ENCODE results near the gene HIP1R.

HIP1R gene

GRCh38 chr12:122847516-122847836 is 12.2 kb downstream of the HIP1R start:
- DNase-seq (ENCODE audit: low read depth): no peak

- DNase-seq (ENCODE audit: low read depth): no peak
These were observed 12.7 kb downstream of the HIP1R start for GRCh38 chr12:122847921-122848421.

- no peak for DNase-seq (ENCODE audit: low read depth)
These were observed 13.5 kb downstream of the HIP1R start for GRCh38 chr12:122848471-122849351.

- no peak for DNase-seq (ENCODE audit: low read depth)
These were observed 14.2 kb downstream of the HIP1R start for GRCh38 chr12:122849352-122850047.

DNA sequence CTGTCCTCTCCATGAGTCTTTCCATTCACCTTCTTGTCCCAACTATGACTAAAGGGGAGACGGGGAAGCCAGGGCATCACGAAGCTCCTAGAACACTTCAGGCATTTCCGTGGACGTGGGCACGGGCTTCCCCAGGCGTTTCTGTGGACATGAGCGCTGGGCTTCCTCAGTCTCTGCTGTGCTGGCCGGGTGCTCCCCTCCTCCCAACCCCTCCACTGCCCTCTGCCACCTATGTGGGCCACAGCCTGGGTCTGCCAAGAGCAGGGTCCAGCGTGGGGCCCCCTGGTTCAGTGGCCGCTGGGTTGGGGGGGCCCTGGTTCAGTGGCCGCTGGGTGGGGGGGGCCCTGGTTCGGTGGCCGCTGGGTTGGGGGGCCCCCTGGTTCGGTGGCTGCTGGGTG is 14.8 kb downstream of the HIP1R start:
- no peak for DNase-seq (ENCODE audit: low read depth)

- DNase-seq (ENCODE audit: low read depth): peak; percentile 30
These were observed 15.6 kb downstream of the HIP1R start for GRCh38 chr12:122850695-122851350.

GRCh38 chr12:122851820-122852219 is 16.6 kb downstream of the HIP1R start:
- DNase-seq (ENCODE audit: low read depth): peak; percentile 88

DNA sequence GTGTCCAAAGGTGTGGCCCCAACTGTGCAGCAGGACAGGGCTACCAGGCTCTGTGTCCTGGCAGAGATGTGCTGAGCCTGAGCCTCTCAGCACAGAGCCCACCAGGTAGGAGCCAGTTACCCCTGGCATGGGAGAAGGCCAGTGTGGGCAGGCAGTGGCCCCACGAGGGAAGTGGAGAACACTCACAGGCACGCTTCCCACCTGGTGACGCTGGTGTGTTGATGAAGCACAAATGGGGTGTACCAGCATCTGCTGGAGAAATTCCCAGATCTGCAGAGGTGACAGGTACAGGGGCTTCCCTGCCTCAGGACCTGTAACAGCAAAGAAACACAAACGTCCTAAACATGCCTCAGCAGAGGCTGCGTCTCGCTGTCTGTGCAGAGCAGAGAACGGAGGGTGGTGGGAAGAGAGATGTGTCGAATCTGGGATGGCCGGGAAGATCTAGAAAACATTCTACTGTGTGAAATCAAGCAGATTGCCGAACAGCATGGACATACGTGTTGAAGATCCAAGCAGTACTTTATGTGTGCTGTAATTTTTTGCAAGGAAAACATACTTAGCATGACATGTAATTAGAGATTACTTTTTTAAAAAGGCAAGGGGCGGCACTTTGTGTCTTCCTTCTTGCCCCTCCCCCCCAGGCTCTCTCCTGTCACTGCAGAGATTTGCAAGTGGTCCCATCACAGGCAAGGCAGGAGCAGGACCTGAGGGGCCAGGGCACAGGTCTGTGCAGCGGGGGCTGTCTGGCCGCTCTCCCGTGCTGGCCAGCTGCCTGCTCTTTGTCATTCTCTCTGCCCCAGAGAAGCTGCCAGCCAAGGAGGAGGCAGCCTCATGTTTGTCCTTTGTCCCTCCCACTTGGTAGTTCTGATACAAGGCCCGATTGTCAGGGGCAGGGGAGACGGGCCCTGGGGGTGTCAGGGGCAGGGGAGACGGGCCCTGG is 17.3 kb downstream of the HIP1R start:
- no peak for DNase-seq (ENCODE audit: low read depth)

DNA sequence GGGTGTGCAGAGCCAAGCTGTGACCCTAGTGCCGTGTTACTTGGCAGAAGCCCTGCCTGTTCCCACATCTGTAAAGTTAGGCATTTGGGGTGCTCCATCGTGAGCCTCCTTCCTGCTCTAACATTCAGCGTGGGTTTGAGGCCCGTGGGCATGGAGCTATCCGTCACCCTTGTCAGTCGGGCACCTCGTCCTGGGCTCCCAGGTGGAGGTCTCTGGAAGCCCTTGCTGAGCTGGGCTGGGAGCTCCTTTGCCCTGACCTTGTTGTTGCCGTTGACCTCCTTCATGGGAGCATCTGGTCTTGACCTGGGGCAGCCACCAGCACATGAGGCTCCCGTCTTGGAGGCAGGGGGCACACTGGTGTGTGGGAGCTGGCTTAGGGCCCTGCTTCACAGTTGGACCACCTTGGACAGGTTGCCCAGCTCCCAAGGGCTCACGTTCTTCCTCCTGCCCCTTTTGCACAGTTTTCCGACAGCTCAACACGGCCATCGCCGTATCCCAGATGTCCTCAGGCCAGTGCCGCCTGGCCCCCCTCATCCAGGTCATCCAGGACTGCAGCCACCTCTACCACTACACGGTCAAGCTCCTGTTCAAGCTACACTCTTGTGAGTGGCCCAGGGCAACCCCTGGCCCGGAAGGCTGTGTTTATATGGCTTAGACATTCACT is 18.5 kb downstream of the HIP1R start:
- DNase-seq (ENCODE audit: low read depth): no peak

DNA sequence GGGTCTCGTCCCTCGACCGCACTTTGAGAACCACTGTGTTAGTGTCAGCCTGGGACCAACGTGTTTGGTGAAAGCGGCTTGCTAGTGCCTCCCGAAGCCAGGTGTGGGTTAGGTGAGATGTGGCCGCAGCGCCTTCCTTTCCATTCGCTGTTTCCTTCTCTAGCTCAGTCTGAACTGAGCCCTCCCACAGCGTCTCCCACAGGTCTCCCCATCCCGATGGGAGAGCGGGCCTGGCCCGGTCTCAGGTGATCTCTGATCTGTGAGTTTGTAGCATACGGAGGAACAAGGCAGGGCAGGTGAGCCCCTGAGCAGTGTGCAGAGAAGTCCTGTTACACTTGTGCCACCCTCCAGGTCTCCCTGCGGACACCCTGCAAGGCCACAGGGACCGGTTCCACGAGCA is 19.3 kb downstream of the HIP1R start:
- DNase-seq (ENCODE audit: low read depth): no peak

DNA sequence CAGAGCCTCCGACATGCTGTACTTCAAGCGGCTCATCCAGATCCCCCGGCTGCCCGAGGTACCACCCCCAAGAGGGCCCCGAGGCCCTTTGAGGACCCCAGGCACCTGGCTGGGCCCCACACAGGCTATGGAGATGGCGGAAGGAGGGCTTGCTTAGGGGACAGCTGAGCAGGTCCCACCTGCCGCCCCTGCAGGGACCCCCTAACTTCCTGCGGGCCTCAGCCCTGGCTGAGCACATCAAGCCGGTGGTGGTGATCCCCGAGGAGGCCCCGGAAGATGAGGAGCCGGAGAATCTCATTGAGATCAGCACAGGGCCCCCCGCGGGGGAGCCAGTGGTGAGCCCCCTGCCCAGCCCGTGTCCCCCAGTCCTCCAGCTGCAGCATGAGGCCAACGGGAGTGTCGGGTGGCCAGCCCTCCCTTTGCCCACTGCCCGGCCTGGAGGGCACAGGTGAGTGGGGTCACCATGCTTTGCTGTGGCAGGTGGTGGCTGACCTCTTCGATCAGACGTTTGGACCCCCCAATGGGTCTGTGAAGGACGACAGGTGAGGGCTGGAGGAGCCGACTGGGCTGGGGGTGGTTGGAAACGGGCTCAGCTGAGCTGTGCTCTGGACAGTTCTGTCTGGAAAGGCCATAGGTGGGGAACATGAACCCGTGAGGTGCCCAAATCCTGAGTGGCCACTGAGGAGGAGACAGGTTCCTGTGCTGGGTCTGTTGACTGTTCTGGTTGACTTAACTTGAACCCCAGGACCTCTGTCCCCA is 20.0 kb downstream of the HIP1R start:
- DNase-seq (ENCODE audit: low read depth): no peak

DNA sequence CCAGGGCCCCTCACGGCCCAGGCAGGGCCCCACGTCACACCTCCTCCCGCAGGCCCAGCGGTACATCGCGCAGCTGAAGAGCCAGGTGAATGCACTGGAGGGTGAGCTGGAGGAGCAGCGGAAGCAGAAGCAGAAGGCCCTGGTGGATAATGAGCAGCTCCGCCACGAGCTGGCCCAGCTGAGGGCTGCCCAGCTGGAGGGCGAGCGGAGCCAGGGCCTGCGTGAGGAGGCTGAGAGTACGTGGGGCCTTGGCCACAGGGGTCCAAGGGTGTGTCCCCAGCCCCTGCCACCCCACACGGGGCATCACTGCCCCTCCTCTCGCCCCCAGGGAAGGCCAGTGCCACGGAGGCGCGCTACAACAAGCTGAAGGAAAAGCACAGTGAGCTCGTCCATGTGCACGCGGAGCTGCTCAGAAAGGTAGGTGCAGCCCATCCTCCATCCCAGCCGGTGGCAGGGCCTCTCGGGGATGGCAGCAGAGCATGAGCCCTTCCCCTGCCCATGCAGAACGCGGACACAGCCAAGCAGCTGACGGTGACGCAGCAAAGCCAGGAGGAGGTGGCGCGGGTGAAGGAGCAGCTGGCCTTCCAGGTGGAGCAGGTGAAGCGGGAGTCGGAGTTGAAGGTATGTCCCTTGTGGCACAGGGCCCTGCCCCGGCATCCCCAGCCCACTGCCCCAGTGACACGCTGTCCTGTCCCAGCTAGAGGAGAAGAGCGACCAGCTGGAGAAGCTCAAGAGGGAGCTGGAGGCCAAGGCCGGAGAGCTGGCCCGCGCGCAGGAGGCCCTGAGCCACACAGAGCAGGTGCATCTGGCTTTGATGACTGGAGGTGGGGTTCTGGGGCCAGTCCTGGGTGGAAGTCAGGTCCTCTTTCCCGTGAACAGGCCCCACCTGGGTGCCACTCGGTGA is 20.9 kb downstream of the HIP1R start:
- DNase-seq (ENCODE audit: low read depth): no peak

DNA sequence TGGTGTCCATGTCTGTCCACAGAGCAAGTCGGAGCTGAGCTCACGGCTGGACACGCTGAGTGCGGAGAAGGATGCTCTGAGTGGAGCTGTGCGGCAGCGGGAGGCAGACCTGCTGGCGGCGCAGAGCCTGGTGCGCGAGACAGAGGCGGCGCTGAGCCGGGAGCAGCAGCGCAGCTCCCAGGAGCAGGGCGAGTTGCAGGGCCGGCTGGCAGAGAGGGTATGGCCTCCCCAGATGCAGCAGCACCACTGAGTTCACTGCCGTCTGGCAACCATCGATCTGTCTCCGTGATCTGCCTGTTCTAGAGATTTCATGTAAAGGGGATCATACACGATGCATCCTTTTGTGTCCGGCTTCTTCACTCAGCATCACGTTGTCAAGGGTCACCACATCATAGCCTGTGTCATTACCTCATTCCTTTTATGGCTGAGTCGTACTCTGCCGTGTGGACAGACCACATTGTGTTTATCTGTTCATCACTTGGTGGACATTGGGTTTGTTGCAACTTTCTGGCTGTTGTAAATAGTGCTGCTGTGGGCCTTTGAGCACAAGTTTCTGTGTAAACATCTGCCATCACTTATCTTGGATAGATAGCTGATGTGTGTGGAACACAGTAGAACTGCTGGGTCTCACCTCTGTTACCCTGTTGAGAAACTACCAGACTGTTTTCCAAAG is 21.9 kb downstream of the HIP1R start:
- peak; percentile 73 for DNase-seq (ENCODE audit: low read depth)

DNA sequence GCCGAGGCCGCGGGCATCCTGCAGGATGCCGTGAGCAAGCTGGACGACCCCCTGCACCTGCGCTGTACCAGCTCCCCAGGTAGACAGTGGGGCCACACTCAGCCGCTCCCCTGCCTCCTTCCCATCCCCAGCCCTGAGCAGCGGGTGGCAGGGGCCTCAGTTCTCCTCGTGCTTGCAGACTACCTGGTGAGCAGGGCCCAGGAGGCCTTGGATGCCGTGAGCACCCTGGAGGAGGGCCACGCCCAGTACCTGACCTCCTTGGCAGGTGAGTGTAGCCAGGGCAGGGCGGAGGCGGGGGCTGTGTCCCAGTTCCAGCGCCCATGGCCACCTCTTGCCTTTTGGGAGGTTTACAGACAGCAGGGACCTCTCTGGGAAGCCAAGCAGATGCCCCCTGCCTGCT is 22.9 kb downstream of the HIP1R start:
- DNase-seq (ENCODE audit: low read depth): no peak

GRCh38 chr12:122858591-122859302 is 23.5 kb downstream of the HIP1R start:
- no peak for DNase-seq (ENCODE audit: low read depth)

DNA sequence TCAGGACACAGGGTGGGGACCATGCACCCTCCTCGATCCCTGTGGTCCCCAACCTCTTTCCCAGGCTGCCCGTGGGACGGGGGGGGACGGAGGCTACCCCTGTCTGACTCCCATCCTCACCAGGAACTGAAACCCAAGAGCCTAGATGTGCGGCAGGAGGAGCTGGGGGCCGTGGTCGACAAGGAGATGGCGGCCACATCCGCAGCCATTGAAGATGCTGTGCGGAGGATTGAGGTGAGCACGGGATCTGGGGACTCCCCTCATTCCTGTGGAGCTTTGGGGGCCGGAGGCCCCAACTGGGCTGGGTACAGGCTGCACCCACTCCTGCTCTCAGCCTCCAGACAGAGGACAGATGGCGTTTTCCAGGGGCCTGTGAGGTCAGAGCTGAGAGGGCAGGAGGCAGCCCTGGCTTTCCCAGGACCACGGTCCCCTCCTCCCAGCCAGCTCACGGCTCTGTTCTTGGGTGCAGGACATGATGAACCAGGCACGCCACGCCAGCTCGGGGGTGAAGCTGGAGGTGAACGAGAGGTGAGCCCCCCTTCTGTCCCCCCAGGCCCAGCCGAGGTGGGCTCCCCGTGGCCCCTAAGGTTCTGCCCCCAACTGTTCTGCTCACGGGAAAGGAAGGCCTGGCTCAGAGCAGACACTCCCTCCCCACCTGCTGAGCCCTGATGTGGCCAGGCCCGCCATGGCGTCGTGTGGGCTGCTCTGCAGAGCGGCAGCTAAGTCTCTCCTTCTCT is 24.2 kb downstream of the HIP1R start:
- no peak for DNase-seq (ENCODE audit: low read depth)

Data from amniotic epithelial cell (primary cell).